Activated CD8-positive, alpha-beta memory T cell treated with anti-CD3 and anti-CD28 coated beads, Interleukin-2, amount 50 U/mL, for 24 hours (primary cell): ENCODE measurements around the gene LRRC2.
"Not testable (repeated sequence)": the region's sequence is repeated elsewhere in the genome, so short reads cannot be mapped to it uniquely, and the experiment has no call there.

Experiments
- DNase-seq: peaks from one replicate; pipeline ENCODE4 v3.0.0-alpha.2; 2020; ENCODE audit errors: extremely low read depth

Gene LRRC2

DNA sequence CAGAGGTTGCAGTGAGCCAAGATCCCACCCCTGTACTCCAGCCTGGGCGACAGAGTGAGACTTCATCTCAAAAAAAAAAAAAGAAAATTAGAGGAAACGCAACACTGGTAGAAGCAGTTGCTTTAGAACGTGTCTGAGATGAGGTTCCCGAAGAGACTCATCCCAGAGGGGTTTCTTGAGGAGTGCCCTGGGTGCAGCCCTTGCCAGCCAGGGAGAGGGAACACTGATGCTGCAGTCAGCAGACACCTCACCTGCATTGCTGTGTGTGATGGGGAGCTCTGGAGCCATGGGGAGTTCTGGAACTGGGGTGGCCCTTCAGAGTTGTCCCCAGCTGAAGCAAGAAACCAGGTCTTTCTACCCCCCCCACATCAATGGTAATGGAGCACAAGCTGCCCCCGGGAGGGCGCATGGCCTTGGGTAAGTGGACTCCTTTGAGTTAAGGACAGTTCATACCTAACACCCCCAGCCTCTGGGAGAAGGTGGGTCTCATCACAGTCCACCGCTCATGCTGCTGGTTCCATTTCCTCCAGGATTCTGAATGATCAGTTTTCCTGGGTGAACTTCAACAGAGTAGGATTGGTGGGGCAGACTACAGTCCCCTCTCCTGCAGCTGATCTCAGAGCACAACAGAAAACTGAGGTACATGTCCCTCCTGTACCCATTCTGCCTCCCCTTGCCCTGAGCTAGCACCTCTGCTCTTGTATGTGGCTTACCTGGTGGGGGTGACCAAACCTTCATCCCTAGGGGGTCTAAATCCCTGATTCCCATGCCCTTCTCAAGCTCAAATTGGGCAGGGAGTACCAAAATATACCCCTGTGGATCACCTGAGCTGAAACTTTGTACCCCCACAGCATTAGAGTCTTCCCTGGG, 18.7 kb upstream of the LRRC2 start:
- DNase-seq, result no peak

GRCh38 chr3:46580675-46581074, 14.6 kb upstream of the LRRC2 start:
- DNase-seq, result no peak

DNA sequence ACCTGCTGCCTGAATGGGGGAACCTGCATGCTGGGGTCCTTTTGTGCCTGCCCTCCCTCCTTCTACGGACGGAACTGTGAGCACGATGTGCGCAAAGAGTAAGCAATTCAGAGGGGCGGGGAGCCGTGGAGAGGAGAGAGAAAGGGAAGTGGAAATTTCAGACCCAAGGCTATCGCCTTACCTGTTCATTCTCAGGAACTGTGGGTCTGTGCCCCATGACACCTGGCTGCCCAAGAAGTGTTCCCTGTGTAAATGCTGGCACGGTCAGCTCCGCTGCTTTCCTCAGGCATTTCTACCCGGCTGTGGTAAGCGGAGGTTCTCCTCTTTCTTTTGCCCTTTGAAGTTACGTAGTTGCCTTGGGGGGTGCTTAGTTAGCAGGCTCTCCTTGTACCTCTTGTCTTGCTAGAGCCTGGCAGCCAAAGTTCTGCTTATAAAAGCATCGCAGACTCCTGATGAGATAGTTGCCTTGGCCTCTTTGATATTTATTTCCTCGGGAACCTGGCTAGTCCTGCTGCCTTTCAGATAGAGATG, 13.7 kb upstream of the LRRC2 start:
- no peak for DNase-seq

GRCh38 chr3:46578973-46579755, 13.1 kb upstream of the LRRC2 start:
- DNase-seq, result no peak

GRCh38 chr3:46577580-46578249, 11.6 kb upstream of the LRRC2 start:
- not testable (repeated sequence) for DNase-seq

DNA sequence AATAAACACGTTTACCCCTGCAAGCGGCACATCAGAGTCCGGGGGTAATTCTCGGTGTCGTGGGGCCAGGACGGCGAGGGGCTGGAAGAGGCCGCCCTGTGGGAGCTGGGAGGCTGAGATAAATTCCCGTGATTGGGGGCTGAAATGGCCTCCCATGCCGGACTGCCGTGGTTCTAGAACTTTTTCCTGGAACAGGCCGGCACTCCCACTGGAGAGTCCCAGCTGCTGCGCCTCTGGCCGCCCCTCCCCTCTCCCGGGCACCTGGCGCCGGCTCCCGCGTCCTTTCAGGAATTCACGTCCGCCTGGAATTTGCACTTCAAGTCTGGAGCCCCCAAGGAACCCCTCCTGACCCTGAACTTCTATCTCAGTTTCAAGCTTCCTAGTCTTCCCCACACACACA, 10.8 kb upstream of the LRRC2 start:
- no peak for DNase-seq

DNA sequence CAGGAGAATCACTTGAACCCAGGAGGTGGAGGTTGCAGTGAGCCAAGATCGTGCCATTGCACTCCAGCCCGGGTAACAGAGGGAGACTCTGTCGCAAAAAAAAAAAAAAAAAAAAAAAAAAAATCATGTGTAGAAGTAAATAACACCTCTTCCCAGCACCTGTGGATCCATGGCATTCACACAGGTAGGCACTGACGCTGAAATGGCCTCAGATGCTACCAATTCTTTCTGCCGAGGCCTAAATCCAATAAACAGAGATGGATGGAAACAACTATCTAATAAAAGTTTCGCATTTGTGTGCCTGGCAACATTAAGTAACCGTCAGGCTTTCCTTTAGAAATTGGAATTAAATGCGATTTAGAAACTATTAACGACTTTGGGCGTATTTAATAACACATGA, 10.3 kb upstream of the LRRC2 start:
- no peak for DNase-seq

DNA sequence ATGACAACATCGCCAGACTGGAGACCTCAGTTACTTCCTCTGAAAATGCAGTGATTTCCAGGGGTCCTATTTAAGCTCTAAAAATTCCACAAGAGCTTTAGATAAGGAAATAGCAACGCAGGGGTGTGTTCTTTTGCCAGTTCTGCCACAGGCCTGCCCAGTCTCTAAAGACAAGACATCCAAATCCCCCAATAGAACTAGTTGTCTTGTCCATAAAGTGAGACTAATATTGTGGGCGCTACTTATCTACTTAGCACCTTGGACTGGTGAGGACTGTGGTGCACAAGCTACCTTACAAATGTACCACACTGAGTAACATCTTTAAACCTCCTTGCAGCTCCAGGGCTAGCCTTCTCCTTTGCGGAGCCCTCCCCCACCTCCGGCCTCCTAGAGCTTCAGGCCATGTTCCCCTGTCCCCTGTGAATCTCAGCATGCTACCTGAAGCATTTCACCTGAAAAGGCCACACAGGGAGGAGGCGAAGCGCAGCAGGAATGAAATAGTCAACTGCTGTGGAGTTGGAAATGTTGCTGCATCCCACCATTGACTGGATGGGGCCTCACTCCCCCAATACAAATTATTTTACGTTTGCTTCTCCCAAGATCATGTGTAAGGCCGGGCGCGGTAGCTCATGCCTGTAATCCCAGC, 9.6 kb upstream of the LRRC2 start:
- DNase-seq, result no peak

DNA sequence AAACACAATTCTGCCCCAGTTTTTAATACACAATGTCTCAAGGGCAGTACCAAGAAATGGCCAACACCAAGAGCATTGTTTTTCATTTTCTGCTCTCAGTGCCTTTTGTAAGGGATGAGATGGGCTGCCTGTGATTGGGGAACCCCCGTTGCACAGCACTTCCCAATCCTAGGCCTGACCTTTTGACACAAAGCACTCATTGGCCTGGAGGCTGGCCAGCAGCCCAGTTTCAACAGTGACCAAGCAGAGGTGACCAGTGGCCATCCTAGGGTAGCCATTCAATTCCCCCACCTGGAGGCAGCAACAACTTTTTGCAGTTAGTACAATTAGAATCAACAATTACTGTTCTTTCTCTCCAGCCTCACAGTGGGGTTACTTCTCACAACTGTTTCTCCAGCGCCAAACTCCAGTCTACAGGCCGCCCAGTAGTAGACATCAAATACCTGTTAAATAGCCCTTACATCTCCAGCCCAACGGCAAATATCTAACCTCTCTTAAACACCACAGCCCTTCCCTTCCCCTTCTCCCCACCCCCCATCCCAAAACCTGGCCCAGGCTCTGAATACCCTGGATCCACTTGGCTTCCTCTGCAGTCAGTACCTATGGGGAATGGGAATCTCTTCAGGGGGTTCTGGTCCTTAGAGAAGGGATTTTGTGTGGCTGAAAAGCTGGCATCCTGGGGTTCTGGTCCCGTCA, 8.9 kb upstream of the LRRC2 start:
- no peak for DNase-seq

- DNase-seq, result no peak
Measured at GRCh38 chr3:46574243-46574646, 8.1 kb upstream of the LRRC2 start.

- DNase-seq, result no peak
Measured at GRCh38 chr3:46573701-46574100, 7.6 kb upstream of the LRRC2 start.

- DNase-seq, result no peak
Measured at GRCh38 chr3:46571684-46572083, 5.6 kb upstream of the LRRC2 start.

GRCh38 chr3:46565607-46566039, 479 bp downstream of the LRRC2 start:
- DNase-seq, result no peak

DNA sequence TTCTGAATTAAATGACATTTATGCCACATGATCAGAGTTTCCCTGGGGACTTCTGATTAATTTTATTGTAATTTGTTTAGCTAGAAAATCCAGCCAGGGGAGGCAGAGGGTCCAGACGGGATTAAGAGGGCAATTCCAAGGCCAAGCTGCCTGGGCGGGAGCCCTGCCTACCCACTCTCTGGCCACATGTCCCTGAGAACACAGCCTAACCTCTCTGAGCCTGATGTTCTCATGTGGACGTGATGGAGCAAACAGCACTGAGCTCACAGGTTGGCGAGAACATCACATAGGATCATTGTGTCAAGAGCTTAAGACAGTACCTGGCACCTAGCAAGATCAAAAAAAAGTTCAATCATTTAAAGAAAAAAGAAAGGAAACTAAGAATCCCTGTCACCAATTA, 1.0 kb downstream of the LRRC2 start:
- no peak for DNase-seq

DNA sequence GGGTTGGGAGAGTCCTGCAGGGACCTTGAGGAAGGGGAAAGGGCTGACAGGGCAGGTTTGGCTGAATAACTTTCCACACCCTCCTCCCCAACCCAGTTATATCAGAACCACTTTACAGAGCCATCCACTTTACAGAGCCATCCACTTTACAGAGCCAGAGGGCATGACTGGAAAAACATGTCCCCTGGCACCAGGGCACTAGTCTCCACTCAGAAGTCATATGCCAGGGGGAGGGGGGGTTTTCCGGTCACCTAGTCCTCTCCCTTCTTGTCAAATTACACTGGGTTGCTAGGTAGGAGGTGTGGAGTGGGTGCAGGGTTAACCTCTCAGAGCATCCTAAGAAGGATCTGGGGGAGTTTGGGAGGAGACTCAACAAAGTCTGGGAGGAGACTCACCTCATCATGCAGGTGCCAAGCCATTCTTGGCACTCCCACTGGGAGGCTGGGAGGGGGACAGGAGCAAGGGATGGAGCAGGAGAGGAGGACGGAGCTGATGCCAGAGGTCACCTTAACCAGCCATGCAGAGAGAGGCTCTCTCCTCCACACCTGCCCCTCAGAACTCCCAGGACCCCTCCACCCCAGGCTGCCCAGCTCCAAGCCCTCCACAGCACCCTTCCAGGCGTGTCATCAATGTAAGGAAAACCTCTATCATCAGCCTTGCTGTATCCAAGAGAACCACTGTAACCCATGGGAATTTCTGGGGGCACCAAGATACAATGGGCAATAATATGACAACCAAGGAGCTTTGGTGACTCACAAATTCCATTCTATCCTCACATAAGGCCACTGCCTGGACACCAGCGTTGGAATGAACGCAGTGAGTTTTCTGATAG, 1.7 kb downstream of the LRRC2 start:
- no peak for DNase-seq

- no peak for DNase-seq
Measured at GRCh38 chr3:46561951-46562350, 4.2 kb downstream of the LRRC2 start.

- no peak for DNase-seq
Measured at GRCh38 chr3:46561511-46561910, 4.6 kb downstream of the LRRC2 start.

GRCh38 chr3:46559091-46559704, 6.9 kb downstream of the LRRC2 start:
- DNase-seq, result no peak

DNA sequence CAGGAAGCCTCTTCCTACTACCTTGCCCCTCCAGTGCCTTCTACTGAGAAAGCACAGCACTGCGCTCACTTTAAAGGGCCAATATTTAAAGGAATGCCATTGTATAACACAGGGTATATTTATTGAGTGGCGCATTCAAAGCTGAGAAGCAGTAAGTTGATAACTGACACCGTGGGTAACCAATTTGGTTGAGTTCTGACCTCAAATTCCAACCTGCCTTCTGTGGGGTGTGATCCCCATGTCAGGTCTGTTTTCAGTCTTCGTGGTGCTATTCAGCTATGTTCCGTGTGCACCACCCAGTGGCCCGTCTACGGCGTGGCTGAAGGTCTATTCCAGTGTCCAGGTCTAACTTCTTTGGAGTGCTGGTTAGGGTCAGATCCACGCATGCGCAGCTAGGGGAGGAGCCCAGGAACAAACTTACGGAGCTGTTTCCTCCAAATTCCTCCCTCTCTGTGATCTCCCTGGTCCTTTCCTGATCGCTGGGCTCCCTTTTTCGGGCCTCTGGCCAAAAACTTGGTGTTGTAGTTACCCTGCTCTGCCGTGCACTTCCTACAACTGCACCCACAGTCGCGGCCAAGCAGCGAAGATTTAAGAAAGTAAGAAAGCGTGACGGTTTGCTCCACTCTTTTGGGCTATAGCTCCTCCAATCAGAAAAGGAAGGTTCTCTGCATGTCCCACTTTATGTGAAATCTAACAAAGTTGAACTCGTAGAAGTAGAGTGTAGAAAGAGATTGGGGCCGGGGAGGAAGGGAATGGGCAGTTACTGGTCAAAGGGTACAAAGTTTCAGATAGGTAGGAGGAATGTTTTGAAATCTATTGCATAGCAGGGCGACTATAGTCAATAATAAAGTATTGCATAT, 7.7 kb downstream of the LRRC2 start:
- DNase-seq, result peak; percentile 30
